Epithelial cell of proximal tubule (primary cell): ENCODE results near the gene HIKESHI. TPM values are rescaled to one million over a fixed set of nuclear protein-coding genes. Genes with fewer than 3 reads are reported as not detected.
"Not testable (repeated sequence)": the region's sequence is repeated elsewhere in the genome, so short reads cannot be mapped to it uniquely, and the experiment has no call there.

ENCODE experiments used
- DNase-seq: peaks from one replicate; pipeline ENCODE4 v3.0.0-alpha.2; 2011; ENCODE audit warnings: low read depth
- H3K4me3 ChIP-seq: 2 replicates; pipeline ENCODE4 v1.5.1; 2011; ENCODE audit warnings: low read depth, mild to moderate bottlenecking, low read length
- CTCF ChIP-seq: conservative IDR thresholded peaks from 2 replicates; pipeline ENCODE4 v1.5.1; 2012; ENCODE audit warnings: low read depth, mild to moderate bottlenecking, low read length
- total RNA-seq: library from RNA; depleted of rRNA; stranded (reverse); fragments of >200 nt; gene quantifications from 2 replicates; pipeline ENCODE4 v1.2.3, GENCODE V29; 2015

HIKESHI gene
- total RNA-seq, 1 donor from 2014 or later: 41.4 TPM

- DNase-seq: no peak
- H3K4me3 ChIP-seq: no peak overlapping the region
- no peak for TF ChIP-seq CTCF
These were observed 35.2 kb downstream of the HIKESHI start for GRCh38 chr11:86337227-86337626.

- TF ChIP-seq CTCF: no peak
- no peak for DNase-seq
- H3K4me3 ChIP-seq: no peak overlapping the region
These were observed 39.3 kb downstream of the HIKESHI start for GRCh38 chr11:86341382-86341781.

- H3K4me3 ChIP-seq: no peak overlapping the region
- no peak for DNase-seq
- no peak for TF ChIP-seq CTCF
These were observed 44.5 kb downstream of the HIKESHI start for GRCh38 chr11:86346513-86346912.

GRCh38 chr11:86355256-86355655 lies 53.2 kb downstream of the HIKESHI start:
- H3K4me3 ChIP-seq: no peak overlapping the region
- DNase-seq: no peak
- peak; percentile 21 for TF ChIP-seq CTCF

GRCh38 chr11:86357412-86357811 lies 55.4 kb downstream of the HIKESHI start:
- not testable (repeated sequence) for DNase-seq, H3K4me3 ChIP-seq

- no peak overlapping the region for H3K4me3 ChIP-seq
- TF ChIP-seq CTCF: no peak
- no peak for DNase-seq
These were observed 56.7 kb downstream of the HIKESHI start for GRCh38 chr11:86358720-86359119.

GRCh38 chr11:86360775-86361395 lies 58.8 kb downstream of the HIKESHI start:
- TF ChIP-seq CTCF: peak; percentile 45
- DNase-seq: no peak

More at GRCh38 chr11:86360775-86361395, 58.8 kb downstream of the HIKESHI start:
- no peak overlapping the region for H3K4me3 ChIP-seq
